GM12865 (cell line): Measurements from ENCODE around the gene PLAA.
"Not testable (repeated sequence)": the region's sequence is repeated elsewhere in the genome, so short reads cannot be mapped to it uniquely, and the experiment has no call there.

Experiments
- DNase-seq: peaks from one replicate; pipeline ENCODE4 v3.0.0; 2010; ENCODE audit warnings: low read depth
- H3K4me3 ChIP-seq: 2 replicates; pipeline ENCODE4 v1.5.1; 2011; ENCODE audit warnings: mild to moderate bottlenecking, low read depth, low read length, control low read depth
- CTCF ChIP-seq: IDR thresholded peaks from 2 replicates; pipeline ENCODE4 v1.5.1; 2011; ENCODE audit warnings: low read length, control low read depth, low read depth, inconsistent platforms; ENCODE audit not compliant: insufficient read depth; ENCODE audit errors: missing control alignments

The PLAA gene

DNA sequence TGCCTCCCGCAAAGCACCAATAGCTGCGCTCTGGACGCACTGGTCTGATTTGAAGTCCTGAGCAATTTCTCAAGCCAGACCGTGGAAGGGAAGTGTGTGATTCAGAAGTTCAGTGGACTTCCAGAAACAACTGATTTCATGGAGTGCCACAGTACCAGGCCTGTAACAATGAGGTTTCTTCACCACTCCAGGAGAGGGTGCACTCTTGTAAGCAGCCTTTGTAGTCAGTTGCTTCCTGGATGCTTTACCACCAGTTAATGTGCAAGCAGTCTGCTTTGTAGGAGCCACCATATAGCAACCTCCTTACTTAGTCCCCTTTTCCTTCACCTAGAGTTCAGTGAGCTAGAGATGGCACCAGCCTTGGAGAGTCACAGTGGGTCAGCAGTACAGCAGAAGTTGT lies 66.8 kb downstream of the PLAA start:
- DNase-seq, result no peak
- no peak overlapping the region for H3K4me3 ChIP-seq
- TF ChIP-seq CTCF, result no peak

- DNase-seq, H3K4me3 ChIP-seq: not testable (repeated sequence)
Observed at GRCh38 chr9:26875155-26875554, 71.9 kb downstream of the PLAA start.

- DNase-seq, result no peak
- TF ChIP-seq CTCF, result no peak
- no peak overlapping the region for H3K4me3 ChIP-seq
Observed at GRCh38 chr9:26870292-26870691, 76.8 kb downstream of the PLAA start.

DNA sequence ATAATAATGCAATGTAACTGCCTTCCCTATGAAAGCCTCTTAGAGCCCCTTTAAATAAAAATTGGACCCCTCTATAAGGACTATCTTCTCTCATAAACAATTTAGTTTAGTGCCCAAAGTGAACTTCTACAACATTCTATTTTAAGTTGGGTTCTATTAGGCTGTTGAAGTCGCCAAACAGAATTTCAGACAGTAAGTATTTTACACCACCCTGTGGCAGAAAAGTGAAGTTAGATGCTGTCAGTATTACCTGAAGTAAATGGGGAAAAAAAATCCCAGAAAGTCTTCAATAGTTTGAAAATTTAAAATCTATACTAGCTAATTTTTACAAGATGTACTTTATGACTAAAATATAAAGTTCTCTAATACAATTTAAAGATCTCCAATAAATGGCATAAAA lies 84.0 kb downstream of the PLAA start:
- DNase-seq, result no peak
- no peak overlapping the region for H3K4me3 ChIP-seq
- TF ChIP-seq CTCF, result no peak

DNA sequence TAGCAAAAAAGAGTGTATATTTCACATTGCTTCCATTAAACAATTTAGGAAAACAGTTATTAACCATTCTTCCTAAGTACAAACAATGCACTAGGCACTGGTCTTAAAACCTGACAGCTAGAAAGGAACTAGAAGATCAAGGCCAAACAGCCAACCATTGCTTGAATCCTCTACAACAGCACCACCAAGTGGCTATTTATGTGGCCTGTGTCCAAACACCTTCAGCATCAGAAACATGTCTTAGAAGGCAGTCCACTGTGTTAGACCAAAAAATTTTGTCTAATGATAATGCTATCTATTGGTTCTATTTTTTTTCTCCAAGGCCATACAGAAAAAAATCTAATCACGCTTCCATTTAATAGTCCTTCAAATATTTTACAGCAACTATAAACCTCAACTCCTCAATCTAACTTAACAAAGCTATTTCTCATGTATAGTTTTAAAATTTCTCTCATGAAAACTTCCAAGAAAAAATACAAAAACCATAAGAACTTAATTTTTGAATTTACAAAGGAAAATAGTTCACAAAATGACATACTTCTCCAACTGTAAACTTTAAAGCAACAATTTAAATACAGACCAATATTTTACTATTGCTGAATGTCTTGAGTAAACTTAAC lies 90.5 kb downstream of the PLAA start:
- DNase-seq, result peak; percentile 77
- H3K4me3 ChIP-seq, result no peak overlapping the region
- TF ChIP-seq CTCF, result peak; percentile 64
